ENCODE data around the gene GPHN.
"Not testable (repeated sequence)": the region's sequence is repeated elsewhere in the genome, so short reads cannot be mapped to it uniquely, and the experiment has no call there.

The GPHN gene

GRCh38 chr14:66709291-66709690, 201.3 kb downstream of the GPHN start:
- Mint-ChIP-seq H3K36me3 (ENCODE audit: low read depth) (peaks cover 4% of the 10 kb centered on the region), H3K4me3 (no peak overlapping the region), H3K27ac (no peak overlapping the region), H3K4me1 (ENCODE audit: low read depth) (peaks cover 4% of the 10 kb centered on the region), H3K27me3 (ENCODE audit: low read depth) (no peaks in the 10 kb centered on the region), H3K9me3 (peaks cover 31% of the 10 kb centered on the region)

- not testable (repeated sequence) for H3K27ac Mint-ChIP-seq; H3K27me3 Mint-ChIP-seq (ENCODE audit: low read depth)
- peaks cover 37% of the 10 kb centered on the region for H3K4me1 Mint-ChIP-seq (ENCODE audit: low read depth)
- H3K4me3 Mint-ChIP-seq = peak overlapping the region; percentile 2
- H3K9me3 Mint-ChIP-seq = peaks cover 14% of the 10 kb centered on the region
- H3K36me3 Mint-ChIP-seq (ENCODE audit: low read depth) = peaks cover 10% of the 10 kb centered on the region
These were observed 206.3 kb downstream of the GPHN start for GRCh38 chr14:66714291-66714690.

- Mint-ChIP-seq H3K4me3 (peak overlapping the region; percentile 64), H3K9me3 (peaks cover 14% of the 10 kb centered on the region), H3K36me3 (ENCODE audit: low read depth) (peaks cover 11% of the 10 kb centered on the region), H3K4me1 (ENCODE audit: low read depth) (peaks cover 37% of the 10 kb centered on the region), H3K27ac (peak overlapping the region; percentile 37)
- H3K27me3 Mint-ChIP-seq (ENCODE audit: low read depth) = not testable (repeated sequence)
These were observed 207.4 kb downstream of the GPHN start for GRCh38 chr14:66715313-66715712.

- Mint-ChIP-seq H3K9me3 (peaks cover 14% of the 10 kb centered on the region), H3K27me3 (ENCODE audit: low read depth) (no peaks in the 10 kb centered on the region), H3K4me3 (no peak overlapping the region), H3K4me1 (ENCODE audit: low read depth) (peaks cover 37% of the 10 kb centered on the region), H3K27ac (no peak overlapping the region), H3K36me3 (ENCODE audit: low read depth) (peaks cover 11% of the 10 kb centered on the region)
These were observed 208.3 kb downstream of the GPHN start for GRCh38 chr14:66716227-66716626.

GRCh38 chr14:66717561-66718140, 209.7 kb downstream of the GPHN start:
- peaks cover 37% of the 10 kb centered on the region for H3K4me1 Mint-ChIP-seq (ENCODE audit: low read depth)
- no peak overlapping the region for H3K27ac Mint-ChIP-seq
- no peaks in the 10 kb centered on the region for H3K27me3 Mint-ChIP-seq (ENCODE audit: low read depth)
- peaks cover 9% of the 10 kb centered on the region for H3K36me3 Mint-ChIP-seq (ENCODE audit: low read depth)
- H3K9me3 Mint-ChIP-seq = peaks cover 7% of the 10 kb centered on the region
- H3K4me3 Mint-ChIP-seq = no peak overlapping the region

- Mint-ChIP-seq H3K4me3 (no peak overlapping the region), H3K36me3 (ENCODE audit: low read depth) (peaks cover 13% of the 10 kb centered on the region), H3K9me3 (peaks cover 31% of the 10 kb centered on the region), H3K27ac (no peak overlapping the region), H3K4me1 (ENCODE audit: low read depth) (no peaks in the 10 kb centered on the region), H3K27me3 (ENCODE audit: low read depth) (no peaks in the 10 kb centered on the region)
These were observed 217.0 kb downstream of the GPHN start for GRCh38 chr14:66724996-66725395.

- H3K27ac Mint-ChIP-seq; H3K4me3 Mint-ChIP-seq; H3K4me1 Mint-ChIP-seq (ENCODE audit: low read depth); H3K27me3 Mint-ChIP-seq (ENCODE audit: low read depth): not testable (repeated sequence)
- H3K9me3 Mint-ChIP-seq = peaks cover 51% of the 10 kb centered on the region
- peaks cover 13% of the 10 kb centered on the region for H3K36me3 Mint-ChIP-seq (ENCODE audit: low read depth)
These were observed 223.4 kb downstream of the GPHN start for GRCh38 chr14:66731298-66731697.

- Mint-ChIP-seq H3K27ac (no peak overlapping the region), H3K9me3 (peaks cover 30% of the 10 kb centered on the region), H3K4me3 (no peak overlapping the region), H3K36me3 (ENCODE audit: low read depth) (no peaks in the 10 kb centered on the region), H3K4me1 (ENCODE audit: low read depth) (no peaks in the 10 kb centered on the region), H3K27me3 (ENCODE audit: low read depth) (no peaks in the 10 kb centered on the region)
These were observed 227.9 kb downstream of the GPHN start for GRCh38 chr14:66735853-66736252.

GRCh38 chr14:66739826-66740225, 231.9 kb downstream of the GPHN start:
- Mint-ChIP-seq H3K36me3 (ENCODE audit: low read depth) (no peaks in the 10 kb centered on the region), H3K27ac (no peak overlapping the region), H3K4me1 (ENCODE audit: low read depth) (no peaks in the 10 kb centered on the region), H3K9me3 (peaks cover 17% of the 10 kb centered on the region), H3K27me3 (ENCODE audit: low read depth) (no peaks in the 10 kb centered on the region), H3K4me3 (no peak overlapping the region)

GRCh38 chr14:66745078-66745477, 237.1 kb downstream of the GPHN start:
- Mint-ChIP-seq H3K9me3 (peaks cover 10% of the 10 kb centered on the region), H3K36me3 (ENCODE audit: low read depth) (no peaks in the 10 kb centered on the region), H3K4me3 (no peak overlapping the region), H3K4me1 (ENCODE audit: low read depth) (no peaks in the 10 kb centered on the region), H3K27ac (no peak overlapping the region), H3K27me3 (ENCODE audit: low read depth) (no peaks in the 10 kb centered on the region)

- Mint-ChIP-seq H3K27ac (no peak overlapping the region), H3K9me3 (peaks cover 5% of the 10 kb centered on the region), H3K4me1 (ENCODE audit: low read depth) (no peaks in the 10 kb centered on the region)
These were observed 238.5 kb downstream of the GPHN start for GRCh38 chr14:66746316-66747006.

GRCh38 chr14:66752109-66752508, 244.2 kb downstream of the GPHN start:
- no peaks in the 10 kb centered on the region for H3K27me3 Mint-ChIP-seq (ENCODE audit: low read depth)
- no peak overlapping the region for H3K4me3 Mint-ChIP-seq
- no peak overlapping the region for H3K27ac Mint-ChIP-seq
- H3K9me3 Mint-ChIP-seq = no peaks in the 10 kb centered on the region
- peaks cover 4% of the 10 kb centered on the region for H3K4me1 Mint-ChIP-seq (ENCODE audit: low read depth)
- no peaks in the 10 kb centered on the region for H3K36me3 Mint-ChIP-seq (ENCODE audit: low read depth)

More at GRCh38 chr14:66746316-66747006, 238.5 kb downstream of the GPHN start:
- Mint-ChIP-seq H3K27me3 (ENCODE audit: low read depth) (no peaks in the 10 kb centered on the region), H3K4me3 (no peak overlapping the region), H3K36me3 (ENCODE audit: low read depth) (no peaks in the 10 kb centered on the region)

GRCh38 chr14:66758031-66758613, 250.2 kb downstream of the GPHN start:
- H3K9me3 Mint-ChIP-seq = peaks cover 3% of the 10 kb centered on the region

GRCh38 chr14:66772146-66772545, 264.2 kb downstream of the GPHN start:
- Mint-ChIP-seq H3K27me3 (ENCODE audit: low read depth) (no peaks in the 10 kb centered on the region), H3K4me1 (ENCODE audit: low read depth) (no peaks in the 10 kb centered on the region), H3K36me3 (ENCODE audit: low read depth) (no peaks in the 10 kb centered on the region), H3K4me3 (no peak overlapping the region), H3K27ac (no peak overlapping the region), H3K9me3 (no peaks in the 10 kb centered on the region)

More at GRCh38 chr14:66758031-66758613, 250.2 kb downstream of the GPHN start:
- Mint-ChIP-seq H3K4me1 (ENCODE audit: low read depth) (no peaks in the 10 kb centered on the region), H3K36me3 (ENCODE audit: low read depth) (no peaks in the 10 kb centered on the region), H3K27ac (no peak overlapping the region), H3K27me3 (ENCODE audit: low read depth) (no peaks in the 10 kb centered on the region), H3K4me3 (no peak overlapping the region)

GRCh38 chr14:66782853-66783252, 274.9 kb downstream of the GPHN start:
- H3K4me3 Mint-ChIP-seq = no peak overlapping the region
- H3K9me3 Mint-ChIP-seq = no peaks in the 10 kb centered on the region
- no peak overlapping the region for H3K27ac Mint-ChIP-seq
- no peaks in the 10 kb centered on the region for H3K36me3 Mint-ChIP-seq (ENCODE audit: low read depth)
- no peaks in the 10 kb centered on the region for H3K4me1 Mint-ChIP-seq (ENCODE audit: low read depth)
- H3K27me3 Mint-ChIP-seq (ENCODE audit: low read depth) = no peaks in the 10 kb centered on the region
